NCI-H146 treated with DMSO at 0.1 percent for 48 hours (cell line): Measurements from ENCODE around the gene R3HDM4.
"Not testable (repeated sequence)": the region's sequence is repeated elsewhere in the genome, so short reads cannot be mapped to it uniquely, and the experiment has no call there.

Experiments used
- DNase-seq: peaks from one replicate; lab custom pipeline; 2025; ENCODE audit not compliant: unreplicated experiment; lab: John Stamatoyannopoulos, UW

The R3HDM4 gene

DNA sequence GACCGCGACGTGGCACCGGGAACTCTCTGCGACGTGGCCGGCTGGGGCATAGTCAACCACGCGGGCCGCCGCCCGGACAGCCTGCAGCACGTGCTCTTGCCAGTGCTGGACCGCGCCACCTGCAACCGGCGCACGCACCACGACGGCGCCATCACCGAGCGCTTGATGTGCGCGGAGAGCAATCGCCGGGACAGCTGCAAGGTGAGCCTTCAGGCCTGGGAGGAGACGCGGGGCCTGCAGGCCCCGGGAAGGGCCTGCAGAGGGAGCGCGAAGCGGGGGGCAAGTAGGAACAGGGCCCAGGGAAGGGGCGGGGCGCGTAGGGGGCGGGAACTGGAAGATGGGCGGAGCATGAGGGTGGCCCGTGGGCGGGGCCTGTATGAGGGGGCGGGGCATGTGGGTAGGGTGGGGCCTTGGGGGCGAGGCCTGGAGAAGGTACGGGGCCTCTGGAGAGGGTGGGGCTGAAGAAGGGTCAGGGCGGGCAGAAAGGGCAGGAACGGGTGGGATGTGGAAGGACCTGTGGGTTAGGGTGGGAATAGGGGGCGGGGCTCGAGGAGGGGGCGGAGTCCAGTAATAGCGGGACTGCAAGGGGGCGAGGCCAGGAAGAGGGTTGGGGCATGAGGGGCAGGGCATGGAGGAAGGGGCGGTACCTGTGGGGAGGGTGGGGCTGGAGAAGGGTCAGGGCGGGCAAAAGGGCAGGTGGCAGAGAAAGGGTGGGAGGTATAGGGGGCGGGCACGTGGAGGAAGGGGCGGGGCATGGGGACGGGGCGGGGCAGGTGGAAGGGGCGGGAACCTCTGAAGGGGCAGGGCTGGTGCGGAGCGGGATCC lies 51.1 kb downstream of the R3HDM4 start:
- no peak for DNase-seq

DNA sequence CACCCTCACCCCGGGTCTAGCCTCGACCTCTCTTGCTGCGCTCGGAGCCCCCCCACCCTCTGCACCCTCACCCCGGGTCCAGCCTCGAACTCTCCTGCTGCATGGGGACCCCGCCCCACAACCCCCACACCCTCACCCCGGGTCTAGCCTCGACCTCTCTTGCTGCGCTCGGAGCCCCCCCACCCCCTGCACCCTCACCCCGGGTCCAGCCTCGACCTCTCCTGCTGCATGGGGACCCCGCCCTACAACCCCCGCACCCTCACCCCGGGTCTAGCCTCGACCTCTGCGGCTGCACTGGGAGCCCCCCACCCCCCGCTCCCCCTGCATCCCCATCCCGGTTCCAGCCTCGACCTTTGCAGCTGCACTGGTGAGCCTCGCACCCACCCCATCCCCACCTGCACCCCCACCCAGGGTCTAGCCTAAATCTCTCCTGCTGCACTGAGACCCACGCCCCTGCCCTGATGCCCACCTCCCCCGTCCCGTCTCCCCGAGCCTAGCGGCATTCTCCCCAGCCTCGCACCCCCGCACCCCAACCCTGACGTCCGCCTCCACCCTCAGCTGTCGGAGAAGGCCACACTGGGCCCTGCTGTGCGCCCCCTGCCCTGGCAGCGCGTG lies 51.8 kb downstream of the R3HDM4 start:
- no peak for DNase-seq

DNA sequence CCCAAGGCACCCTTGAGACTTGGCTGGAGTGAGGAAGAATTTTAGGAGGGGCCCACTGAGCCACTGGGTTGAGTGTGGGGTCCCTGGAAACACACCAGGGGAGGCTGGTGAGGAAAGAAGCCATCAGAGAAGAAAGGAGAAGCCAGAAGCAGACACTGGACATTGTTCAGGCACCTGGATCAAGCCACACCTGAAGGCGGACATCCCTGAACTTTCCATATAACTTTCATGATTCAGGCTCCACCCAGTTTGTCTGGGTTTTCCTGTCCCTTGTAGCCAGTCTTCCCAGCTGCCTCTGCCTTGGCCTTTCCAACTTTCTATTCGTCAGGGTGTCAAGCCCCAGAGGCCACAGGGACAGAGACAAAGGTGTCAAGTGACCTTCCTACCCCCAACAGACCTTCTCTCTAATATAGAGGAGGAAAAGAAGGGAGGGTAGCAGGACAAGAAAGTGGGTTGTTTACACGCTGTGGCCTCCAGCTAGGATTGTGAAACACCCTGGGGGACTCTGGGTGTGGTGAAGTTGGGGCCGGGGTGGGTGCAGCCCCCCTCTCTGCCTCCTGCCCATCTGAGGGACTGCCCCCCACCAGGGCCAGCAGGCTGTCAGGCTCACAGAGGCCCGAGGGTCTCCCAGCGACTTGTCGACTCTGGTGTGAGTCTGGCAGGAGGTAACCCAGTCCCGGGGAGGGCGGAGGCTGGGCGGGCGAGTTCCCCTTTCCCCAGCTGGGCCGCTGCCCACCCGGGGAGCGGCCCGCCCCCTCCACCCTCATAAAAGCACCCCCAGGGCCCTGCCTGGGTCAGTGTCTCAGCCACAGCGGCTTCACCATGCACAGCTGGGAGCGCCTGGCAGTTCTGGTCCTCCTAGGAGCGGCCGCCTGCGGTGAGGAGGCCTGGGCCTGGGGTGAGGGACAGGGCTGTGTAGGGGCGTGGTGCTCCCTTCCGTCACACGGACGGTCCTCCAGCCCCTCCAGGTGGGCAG lies 53.9 kb downstream of the R3HDM4 start, which contains the start of gene CFD:
CFD (plus strand) TSS at position 797 of the 976 bp plus-strand sequence; CDS start at position 823, 26 bp downstream.
- DNase-seq, result no peak

DNA sequence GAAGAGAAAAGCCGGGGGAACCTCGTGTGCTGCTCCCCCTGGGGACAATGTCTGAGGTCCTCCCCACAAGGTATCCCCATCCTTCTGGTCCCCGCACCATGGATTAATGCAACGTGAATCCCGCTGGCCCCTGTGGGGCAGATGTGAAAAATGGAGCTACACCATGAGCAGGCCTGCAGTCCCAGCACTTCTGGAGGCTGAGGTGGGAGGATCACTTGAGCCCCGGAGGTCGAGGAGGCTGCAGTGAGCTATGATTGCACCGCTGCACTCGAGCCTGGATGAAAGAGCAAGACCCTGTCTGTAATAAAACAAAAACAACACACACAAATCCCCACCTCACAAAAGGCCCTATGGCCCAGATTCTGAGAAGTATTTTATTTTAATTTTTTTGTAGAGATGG lies 54.7 kb downstream of the R3HDM4 start:
- no peak for DNase-seq

DNA sequence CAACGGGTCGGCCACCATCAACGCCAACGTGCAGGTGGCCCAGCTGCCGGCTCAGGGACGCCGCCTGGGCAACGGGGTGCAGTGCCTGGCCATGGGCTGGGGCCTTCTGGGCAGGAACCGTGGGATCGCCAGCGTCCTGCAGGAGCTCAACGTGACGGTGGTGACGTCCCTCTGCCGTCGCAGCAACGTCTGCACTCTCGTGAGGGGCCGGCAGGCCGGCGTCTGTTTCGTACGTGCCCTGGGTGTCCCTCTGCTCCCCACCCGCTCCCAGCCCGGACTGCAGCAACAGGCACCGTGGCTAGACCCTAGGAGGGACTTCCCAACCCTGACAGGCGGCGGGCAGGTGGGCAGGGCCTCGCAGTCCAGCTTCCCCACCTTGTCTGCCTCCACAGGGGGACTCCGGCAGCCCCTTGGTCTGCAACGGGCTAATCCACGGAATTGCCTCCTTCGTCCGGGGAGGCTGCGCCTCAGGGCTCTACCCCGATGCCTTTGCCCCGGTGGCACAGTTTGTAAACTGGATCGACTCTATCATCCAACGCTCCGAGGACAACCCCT lies 57.4 kb downstream of the R3HDM4 start:
- no peak for DNase-seq

DNA sequence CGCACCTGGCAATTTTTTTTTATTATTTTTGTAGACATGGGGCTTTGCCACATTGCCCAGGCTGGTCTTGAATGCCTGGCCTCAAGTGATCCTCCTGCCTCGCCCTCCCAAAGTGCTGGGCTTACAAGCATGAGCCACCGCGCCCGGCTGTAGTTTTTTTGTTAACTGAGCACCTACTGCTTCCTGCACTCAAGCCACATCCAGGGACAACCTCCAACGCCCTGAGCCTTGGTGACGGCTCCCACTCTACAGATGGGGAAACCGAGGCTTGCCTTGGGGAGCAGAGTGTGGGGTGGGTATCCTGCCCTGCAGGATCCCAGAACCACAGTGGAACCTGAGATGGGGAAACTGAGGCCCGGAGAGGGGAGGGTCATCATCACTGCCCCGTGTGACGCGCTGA lies 57.9 kb downstream of the R3HDM4 start:
- DNase-seq, result no peak

DNA sequence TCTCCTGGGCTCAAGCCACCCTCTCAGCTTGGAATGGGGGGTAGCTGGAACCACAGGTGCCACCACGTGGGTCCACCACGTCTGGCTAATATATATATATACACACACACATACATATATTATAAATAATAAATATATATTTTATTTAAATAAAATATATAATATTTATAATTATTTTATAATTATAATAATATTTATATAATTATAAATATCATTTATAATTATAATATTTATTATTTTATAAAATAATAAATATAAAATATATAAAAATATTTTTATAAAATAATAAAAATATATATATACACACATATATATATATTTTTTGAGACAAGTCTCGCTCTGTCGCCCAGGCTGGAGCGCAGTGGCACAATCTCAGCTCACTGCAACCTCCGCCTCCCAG lies 58.5 kb downstream of the R3HDM4 start:
- DNase-seq, result no peak

DNA sequence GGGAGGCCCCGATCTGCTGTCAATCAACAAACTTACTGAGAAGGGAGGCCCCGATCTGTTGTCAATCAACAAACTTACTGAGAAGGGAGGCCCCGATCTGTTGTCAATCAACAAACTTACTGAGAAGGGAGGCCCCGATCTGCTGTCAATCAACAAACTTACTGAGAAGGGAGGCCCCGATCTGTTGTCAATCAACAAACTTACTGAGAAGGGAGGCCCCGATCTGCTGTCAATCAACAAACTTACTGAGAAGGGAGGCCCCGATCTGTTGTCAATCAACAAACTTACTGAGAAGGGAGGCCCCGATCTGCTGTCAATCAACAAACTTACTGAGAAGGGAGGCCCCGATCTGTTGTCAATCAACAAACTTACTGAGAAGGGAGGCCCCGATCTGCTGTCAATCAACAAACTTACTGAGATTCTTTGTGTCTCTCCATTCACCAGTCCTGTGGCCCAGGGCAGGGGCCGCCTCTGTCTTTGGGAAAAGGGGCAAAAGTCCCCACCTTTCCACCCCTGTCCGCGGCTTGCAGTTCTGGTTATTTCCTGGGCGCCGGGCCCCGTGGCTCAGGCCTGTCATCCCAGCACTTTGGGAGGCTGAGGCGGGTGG lies 59.3 kb downstream of the R3HDM4 start:
- not testable (repeated sequence) for DNase-seq

DNA sequence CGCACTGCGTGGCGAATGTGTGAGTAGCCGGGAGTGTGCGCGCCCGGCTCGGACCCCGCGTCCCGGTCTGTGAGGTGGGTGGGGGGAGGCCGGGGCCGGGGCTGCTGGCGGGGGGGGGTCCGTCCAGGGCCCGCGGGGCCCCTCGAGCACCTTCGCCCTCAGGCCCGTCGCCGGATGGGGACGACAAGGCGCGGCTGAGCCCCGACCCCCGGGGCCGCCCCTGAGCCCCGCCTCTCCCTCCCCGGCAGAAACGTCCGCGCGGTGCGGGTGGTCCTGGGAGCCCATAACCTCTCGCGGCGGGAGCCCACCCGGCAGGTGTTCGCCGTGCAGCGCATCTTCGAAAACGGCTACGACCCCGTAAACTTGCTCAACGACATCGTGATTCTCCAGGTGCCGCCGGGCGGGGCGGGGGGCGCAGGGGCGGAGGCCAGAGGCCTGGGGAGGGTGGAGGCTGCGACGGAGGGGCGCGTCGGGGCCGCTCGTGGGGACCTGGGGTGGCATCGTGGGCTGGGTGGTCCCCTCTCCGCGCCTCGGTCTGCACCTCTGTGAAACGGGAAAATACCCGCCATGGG lies 59.9 kb downstream of the R3HDM4 start:
- DNase-seq, result no peak

DNA sequence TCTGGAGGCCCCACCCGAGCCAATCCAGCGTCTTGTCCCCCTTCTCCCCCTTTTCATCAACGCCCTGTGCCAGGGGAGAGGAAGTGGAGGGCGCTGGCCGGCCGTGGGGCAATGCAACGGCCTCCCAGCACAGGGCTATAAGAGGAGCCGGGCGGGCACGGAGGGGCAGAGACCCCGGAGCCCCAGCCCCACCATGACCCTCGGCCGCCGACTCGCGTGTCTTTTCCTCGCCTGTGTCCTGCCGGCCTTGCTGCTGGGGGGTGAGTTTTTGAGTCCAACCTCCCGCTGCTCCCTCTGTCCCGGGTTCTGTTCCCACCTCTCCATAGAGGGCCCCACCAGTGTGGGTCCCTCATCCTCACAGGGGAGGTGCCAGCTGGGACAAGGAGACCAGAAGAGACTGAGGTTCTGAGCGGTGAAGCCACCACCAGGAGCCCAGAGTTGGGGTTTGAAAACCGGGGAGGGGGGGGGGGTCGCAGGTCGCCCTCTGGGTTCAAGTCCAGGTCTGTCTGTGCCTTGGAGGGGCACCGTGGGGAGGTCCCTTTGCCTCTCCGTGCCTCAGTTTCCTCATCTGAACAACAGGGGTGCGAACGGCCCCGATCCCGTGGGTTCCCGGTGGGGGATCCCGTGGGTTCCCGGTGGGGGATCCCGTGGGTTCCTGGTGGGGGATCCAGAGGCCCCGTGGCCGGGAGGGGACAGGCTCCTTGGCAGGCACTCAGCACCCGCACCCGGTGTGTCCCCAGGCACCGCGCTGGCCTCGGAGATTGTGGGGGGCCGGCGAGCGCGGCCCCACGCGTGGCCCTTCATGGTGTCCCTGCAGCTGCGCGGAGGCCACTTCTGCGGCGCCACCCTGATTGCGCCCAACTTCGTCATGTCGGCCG lies 60.6 kb downstream of the R3HDM4 start, which contains the start of gene ELANE:
ELANE (plus strand) TSS at position 168 of the 878 bp plus-strand sequence; CDS start at position 194, 26 bp downstream.
- DNase-seq, result no peak

DNA sequence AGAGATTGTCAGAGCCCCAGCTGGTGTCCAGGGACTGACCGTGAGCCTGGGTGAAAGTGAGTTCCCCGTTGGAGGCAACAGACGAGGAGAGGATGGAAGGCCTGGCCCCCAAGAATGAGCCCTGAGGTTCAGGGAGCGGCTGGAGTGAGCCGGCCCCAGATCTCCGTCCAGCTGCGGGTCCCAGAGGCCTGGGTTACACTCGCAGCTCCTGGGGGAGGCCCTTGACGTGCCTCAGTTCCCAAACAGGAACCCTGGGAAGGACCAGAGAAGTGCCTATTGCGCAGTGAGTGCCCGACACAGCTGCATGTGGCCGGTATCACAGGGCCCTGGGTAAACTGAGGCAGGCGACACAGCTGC lies 62.1 kb downstream of the R3HDM4 start:
- DNase-seq, result no peak

DNA sequence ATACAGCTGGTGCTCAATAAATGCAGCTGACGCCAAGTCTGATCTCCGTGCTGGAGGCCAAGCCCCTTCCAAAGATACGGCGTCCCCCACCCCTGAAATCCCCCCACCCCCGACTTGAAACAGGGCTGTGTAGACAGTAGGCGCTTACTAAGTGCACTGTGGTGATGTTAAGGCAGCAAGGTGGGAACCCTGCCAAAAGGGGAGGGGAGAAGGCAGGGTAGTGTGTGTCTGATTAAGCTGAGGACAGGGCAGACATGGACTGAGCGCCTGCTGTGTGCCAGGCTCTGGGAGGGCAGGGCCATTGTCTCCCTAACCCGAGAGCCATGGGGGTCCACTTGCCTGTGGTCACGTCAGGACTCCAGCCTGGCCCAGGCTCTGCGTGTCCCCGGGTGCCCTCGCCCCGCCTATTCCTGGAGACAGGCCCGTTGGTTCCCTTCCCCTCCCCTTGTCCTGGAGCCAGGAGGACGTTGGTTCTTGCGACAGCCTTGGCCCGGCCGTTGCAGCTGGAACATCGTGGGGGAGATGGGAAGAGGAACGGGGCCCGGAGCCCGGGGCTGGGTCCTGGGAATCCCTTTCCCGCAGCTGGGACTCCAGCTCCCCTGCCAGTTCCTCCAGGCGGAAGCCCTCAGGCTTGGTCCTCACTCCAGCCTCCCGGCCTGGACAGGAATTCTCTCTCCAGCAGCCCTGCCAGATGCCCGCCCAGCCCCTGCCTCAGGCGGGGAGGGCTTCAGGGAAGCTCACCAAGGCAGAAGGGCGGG lies 62.6 kb downstream of the R3HDM4 start:
- DNase-seq, result no peak

DNA sequence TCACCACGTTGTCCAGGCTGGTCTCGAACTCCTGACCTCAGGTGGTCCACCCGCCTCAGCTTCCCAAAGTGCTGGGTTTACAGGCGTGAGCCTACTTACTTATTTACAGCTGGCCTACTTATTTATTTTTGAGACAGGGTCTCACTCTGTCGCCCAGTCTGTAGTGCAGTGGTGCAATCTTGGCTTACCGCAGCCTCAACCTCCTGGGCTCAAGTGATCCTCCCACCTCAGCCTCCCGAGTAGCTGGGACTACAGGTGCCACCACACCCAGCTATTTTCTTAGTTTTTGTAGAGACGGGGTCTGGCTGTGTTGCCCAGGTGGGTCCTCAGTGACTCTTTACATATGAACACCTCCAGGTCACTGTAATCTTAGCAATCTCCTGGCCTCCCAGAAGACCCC lies 63.8 kb downstream of the R3HDM4 start:
- DNase-seq, result not testable (repeated sequence)

DNA sequence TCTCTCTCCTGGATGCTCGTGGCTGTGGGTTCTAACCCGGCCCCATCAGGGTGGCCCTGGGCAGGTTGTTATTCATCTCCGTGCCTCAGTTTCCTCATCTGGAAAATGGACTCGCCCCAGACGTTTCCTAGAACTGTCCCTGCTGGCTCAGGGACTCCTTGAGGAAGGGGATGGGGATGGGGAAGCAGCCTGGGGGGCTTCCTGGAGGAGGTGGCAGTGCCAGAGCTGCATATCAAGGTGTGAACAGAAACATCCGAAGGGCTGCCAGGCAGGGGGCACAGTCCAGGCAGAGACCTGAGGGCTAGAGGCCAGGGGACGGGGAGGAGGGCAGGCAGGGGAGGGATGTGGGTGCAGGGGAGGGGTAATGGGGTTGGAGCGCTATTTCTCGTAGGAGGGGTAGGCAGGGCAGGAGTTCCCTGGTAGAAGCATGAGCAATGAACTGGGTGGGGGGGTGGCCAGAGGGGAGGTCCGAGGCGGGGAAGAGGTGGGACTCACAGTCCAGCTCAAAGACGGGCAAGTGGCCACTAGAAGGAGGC lies 64.6 kb downstream of the R3HDM4 start:
- no peak for DNase-seq
